ENCODE results near the gene RNF138.
"Not testable (repeated sequence)": the region's sequence is repeated elsewhere in the genome, so short reads cannot be mapped to it uniquely, and the experiment has no call there.

Gene RNF138

DNA sequence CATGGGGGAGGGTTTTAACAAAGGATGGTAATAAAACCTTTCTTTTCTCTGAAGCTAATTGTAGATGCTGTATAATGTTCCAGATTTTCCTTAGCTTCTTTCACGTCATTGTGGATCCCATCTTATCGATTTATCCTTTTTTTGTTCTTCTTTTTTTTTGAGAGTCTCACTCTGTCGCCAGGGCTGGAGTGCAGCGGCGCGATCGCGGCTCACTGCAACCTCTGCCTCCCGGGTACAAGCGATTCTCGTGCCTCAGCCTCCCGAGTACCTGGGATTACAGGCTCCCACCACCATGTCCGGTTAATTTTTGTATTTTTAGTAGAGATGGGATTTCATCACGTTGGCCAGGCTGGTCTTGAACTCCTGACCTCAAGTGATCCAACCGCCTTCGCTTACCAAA, 843 bp upstream of the RNF138 start:
- not testable (repeated sequence) for H3K27me3 Mint-ChIP-seq, H3K27ac Mint-ChIP-seq, H3K9me3 Mint-ChIP-seq, DNase-seq, ATAC-seq
- peak overlapping the region in 1 of 2 donors; percentile 44 for H3K4me3 Mint-ChIP-seq
- peaks cover 44% of the 10 kb centered on the region for H3K4me1 Mint-ChIP-seq

DNA sequence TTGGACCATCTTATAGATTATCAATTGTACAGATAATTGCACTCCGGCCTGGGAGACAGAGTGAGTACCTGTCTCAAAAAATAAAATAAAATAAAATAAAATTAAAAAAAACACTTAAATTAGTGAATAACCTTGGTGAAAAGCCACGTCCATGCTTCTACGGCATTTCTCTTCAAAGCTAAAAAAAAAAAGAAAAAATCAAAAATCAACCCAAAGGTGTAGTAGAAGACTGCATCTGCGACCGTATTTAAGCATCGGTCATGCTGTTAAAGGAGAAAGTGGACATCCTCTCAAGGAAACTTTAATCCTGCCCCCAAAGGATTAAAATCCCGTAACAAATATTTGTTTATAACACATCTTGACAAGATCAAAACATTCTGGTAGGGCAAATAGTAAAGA, 350 bp upstream of the RNF138 start:
- Mint-ChIP-seq H3K4me1 (peaks cover 44% of the 10 kb centered on the region), H3K4me3 (peak overlapping the region; percentile 90 to 99), H3K9me3 (no peaks in the 10 kb centered on the region), H3K27ac (peak overlapping the region; percentile 97 to 99), H3K27me3 (no peaks in the 10 kb centered on the region)
- ATAC-seq (no peak), DNase-seq (no peak)

DNA sequence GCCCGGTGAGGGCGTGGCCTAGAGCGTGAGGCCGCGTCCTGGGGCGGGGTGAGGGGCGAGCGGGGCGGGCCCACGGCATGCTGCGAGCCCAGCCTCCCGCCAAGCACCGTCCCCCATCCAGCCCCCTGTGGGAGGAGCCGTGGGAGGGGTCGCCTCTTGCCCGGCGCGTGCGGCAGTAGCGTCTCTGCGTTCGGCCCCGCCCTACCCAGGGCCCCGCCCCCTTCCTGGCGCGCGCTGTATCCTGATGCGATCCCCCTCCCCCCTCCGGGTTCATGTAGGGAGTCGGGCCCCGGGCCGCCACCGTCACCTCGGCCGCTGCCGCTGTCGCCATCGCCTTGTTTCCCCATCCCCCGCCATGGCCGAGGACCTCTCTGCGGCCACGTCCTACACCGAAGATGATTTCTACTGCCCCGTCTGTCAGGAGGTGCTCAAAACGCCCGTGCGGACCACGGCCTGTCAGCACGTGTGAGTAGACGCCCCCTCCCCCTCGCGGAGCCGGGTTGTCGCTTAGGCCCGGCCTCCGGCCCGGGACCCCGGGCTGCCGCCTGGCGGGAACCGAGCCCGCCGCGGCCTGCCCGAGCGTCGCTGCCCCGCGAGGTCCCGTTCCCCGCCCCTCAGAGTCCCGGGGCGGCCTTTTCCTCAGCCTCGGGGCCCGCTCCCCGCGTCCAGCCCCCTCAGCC, 888 bp downstream of the RNF138 start:
- Mint-ChIP-seq H3K27ac (peak overlapping the region; percentile 97 to 99), H3K9me3 (no peaks in the 10 kb centered on the region), H3K27me3 (no peaks in the 10 kb centered on the region), H3K4me3 (peak overlapping the region; percentile 90 to 99), H3K4me1 (peaks cover 44% of the 10 kb centered on the region)
- ATAC-seq (peak; percentile 90), DNase-seq (peak; percentile 99)

DNA sequence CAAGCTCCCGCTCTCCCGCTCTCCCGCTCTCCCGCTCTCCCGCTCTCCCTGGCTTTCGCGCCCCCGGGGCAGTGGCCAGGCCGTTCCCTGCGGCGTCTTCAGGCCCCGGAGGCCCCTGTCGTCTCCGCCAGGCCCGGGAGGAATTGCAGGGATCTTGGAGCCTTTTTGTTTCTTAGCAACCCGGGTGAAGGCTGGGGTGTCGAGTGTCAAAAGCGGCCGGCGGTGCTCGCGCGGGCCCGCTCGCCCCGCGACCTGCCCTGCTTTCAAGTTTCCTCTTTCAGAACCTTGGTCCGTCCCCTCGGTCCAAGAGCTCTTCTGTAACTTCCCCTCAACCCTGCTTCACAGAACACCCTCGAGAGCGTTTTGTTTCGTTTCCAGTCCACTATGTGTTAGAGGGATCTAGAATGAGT, 1.4 kb downstream of the RNF138 start:
- peak overlapping the region; percentile 95 to 99 for H3K27ac Mint-ChIP-seq
- peak; percentile 2 for ATAC-seq
- H3K27me3 Mint-ChIP-seq = no peaks in the 10 kb centered on the region
- peaks cover 48% of the 10 kb centered on the region for H3K4me1 Mint-ChIP-seq
- H3K4me3 Mint-ChIP-seq = peak overlapping the region; percentile 90 to 99
- DNase-seq = peak; percentile 45 to 53
- no peaks in the 10 kb centered on the region for H3K9me3 Mint-ChIP-seq

DNA sequence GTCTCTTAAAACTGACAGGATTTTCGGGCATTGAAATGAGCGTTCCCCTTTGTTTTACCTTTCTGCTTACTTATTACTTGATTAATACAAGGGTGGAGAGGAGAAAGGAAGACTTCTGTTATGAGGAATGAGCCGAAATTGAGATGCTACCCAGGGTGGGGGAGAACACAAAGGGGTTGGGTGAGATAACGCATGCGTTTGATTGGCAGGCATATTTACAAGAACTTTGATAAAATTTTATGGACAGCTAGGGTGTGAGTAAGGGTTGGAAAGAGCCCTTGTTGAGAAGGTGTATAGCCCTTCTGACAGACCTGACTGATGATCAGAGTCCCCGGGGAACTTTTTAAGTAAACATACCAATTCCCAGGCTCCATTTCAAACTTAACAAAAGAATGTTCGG, 1.8 kb downstream of the RNF138 start:
- peak overlapping the region; percentile 90 to 99 for H3K4me3 Mint-ChIP-seq
- peak overlapping the region; percentile 95 to 99 for H3K27ac Mint-ChIP-seq
- H3K9me3 Mint-ChIP-seq = no peaks in the 10 kb centered on the region
- DNase-seq (peak in 1 of 2 donors; percentile 26), ATAC-seq (no peak)
- peaks cover 49% of the 10 kb centered on the region for H3K4me1 Mint-ChIP-seq
- H3K27me3 Mint-ChIP-seq = no peaks in the 10 kb centered on the region

DNA sequence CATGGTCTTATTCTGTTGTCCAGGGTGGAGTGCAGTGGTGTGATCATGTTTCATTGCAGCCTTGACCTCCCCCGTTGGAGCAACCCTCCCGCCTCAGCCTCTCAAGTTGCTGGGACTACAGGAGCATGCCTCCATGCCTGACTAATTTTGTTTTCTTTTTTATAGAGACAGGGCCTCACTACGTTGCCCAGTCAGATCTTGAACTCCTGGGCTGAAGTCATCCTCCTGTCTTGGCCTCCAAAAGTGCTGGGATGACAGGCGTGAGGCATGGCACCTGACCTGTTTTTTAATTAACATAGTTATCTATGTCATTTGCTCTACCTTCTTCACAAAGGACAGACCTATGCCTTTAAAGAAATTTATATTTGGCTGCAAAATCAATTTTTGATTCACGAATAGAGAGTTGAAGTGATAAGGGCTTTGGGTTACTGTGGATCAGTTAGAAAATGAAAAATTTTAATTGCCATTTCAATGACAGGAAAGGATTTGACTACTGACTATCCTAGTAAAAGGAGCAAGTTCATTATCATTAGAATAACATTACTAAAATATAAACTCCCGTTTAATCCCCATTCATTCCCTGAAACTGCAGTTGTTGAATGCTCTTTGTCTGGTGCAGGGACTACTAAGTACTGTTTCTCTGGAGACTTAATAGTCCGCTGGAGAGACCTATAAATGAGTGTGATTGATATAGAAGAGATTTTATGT, 3.7 kb downstream of the RNF138 start:
- H3K4me3 Mint-ChIP-seq = peak overlapping the region; percentile 54 to 90
- peaks cover 59% of the 10 kb centered on the region for H3K4me1 Mint-ChIP-seq
- ATAC-seq (no peak), DNase-seq (no peak)
- H3K27ac Mint-ChIP-seq = peak overlapping the region; percentile 42 to 63
- H3K9me3 Mint-ChIP-seq = no peaks in the 10 kb centered on the region
- H3K27me3 Mint-ChIP-seq = no peaks in the 10 kb centered on the region

DNA sequence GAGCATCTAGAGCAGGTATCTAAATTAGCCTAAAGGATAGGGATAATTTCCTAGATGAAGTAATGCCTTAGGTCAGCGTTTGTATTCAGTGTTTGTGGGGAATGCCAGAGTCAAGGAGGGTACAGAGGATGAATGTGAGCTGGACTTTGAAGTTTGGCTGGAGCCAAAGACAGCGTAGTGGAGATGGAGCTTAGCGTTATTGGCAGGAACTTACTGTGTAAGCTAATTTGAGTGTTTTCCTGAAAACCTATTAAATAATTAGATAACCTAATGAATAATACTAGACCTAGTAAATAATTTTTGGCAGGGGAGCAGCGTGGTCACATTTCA, 4.2 kb downstream of the RNF138 start:
- no peak for DNase-seq
- Mint-ChIP-seq H3K27ac (peak overlapping the region; percentile 42 to 63), H3K4me3 (peak overlapping the region; percentile 54 to 90), H3K9me3 (no peaks in the 10 kb centered on the region), H3K4me1 (peaks cover 63% of the 10 kb centered on the region), H3K27me3 (no peaks in the 10 kb centered on the region)
- ATAC-seq = no peak

DNA sequence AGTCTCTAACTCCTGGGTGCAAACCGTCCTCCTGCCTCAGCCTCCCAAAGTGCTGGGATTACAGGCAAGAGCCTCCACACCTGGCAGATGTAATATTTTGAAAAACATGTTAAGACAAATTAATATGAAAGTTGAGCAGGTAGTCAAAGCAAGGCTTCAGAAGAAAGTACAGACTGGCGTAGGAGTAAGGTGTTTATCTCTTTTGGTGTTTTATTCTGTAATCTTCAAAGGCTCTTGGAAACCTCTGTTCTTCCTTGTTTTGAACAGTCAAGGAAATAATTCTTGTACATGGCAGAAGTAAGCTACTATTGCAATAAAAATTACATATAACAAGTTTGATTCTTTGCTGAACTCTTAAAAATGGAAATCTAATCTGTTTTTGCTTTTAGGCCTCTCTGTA, 5.3 kb downstream of the RNF138 start:
- Mint-ChIP-seq H3K9me3 (no peaks in the 10 kb centered on the region), H3K27me3 (no peaks in the 10 kb centered on the region), H3K4me1 (peaks cover 66% of the 10 kb centered on the region), H3K27ac (peak overlapping the region; percentile 2 to 79), H3K4me3 (peak overlapping the region; percentile 54 to 90)
- ATAC-seq (no peak), DNase-seq (no peak)

DNA sequence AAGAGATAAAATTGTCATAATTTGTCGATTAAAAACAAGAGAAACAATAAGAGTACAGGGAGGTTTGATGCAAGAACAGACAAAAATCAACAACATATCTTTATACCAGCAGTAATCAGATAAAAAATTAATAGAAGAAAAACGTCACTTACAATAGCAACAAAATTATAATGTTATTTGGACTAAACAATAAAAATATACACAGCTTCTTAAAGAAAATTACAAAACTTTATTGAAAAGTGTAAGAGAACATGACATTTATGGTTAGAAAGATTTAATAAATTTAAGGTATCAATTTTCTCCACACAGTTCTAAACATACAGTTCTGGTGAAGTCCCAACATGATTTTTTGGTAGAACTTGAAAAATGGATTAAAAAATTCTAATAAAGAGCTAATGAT, 12.8 kb downstream of the RNF138 start:
- Mint-ChIP-seq H3K9me3 (no peaks in the 10 kb centered on the region), H3K4me1 (peaks cover 51% of the 10 kb centered on the region), H3K27me3 (no peaks in the 10 kb centered on the region), H3K27ac (no peak overlapping the region), H3K4me3 (no peak overlapping the region)
- ATAC-seq = no peak
- DNase-seq = no peak

DNA sequence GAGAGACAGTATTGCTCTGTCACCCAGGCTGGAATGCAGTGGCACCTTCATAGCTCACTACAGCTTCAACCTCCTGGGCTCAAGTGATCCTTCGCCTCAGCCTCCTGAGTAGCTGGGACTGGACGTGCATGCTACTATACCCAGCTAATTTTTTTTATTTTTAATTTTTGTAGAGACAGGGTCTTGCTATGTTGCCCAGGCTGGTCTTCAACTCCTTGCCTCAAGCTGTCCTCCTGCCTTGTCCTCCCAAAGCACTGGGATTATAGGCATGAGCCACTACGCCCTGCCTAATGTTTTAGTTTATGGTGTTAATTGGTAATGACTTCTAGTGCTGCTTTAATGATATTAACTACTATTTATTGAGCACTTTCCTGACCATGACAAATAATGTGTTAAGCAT, 18.3 kb downstream of the RNF138 start:
- Mint-ChIP-seq H3K4me1 (peaks cover 45% of the 10 kb centered on the region), H3K27ac (no peak overlapping the region), H3K27me3 (no peaks in the 10 kb centered on the region), H3K9me3 (no peaks in the 10 kb centered on the region), H3K4me3 (no peak overlapping the region)
- no peak for ATAC-seq
- no peak for DNase-seq

DNA sequence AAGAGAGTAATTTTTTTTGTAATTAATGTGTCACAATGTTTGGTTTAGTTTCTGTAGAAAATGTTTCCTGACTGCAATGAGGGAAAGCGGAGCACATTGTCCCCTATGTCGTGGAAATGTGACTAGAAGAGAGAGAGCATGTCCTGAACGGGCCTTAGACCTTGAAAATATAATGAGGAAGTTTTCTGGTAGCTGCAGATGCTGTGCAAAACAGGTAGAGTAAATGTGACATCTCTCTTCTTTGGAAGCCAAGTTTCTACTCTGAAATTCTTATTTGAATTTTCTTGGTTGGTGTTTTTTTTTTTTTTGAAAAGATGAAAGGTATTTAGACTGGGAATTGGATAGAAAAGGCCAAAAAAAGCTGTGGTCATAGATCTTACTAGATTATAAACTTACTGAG, 20.0 kb downstream of the RNF138 start:
- Mint-ChIP-seq H3K27me3 (no peaks in the 10 kb centered on the region), H3K9me3 (no peaks in the 10 kb centered on the region), H3K4me3 (no peak overlapping the region), H3K4me1 (peaks cover 37% of the 10 kb centered on the region), H3K27ac (no peak overlapping the region)
- DNase-seq (no peak), ATAC-seq (no peak)

DNA sequence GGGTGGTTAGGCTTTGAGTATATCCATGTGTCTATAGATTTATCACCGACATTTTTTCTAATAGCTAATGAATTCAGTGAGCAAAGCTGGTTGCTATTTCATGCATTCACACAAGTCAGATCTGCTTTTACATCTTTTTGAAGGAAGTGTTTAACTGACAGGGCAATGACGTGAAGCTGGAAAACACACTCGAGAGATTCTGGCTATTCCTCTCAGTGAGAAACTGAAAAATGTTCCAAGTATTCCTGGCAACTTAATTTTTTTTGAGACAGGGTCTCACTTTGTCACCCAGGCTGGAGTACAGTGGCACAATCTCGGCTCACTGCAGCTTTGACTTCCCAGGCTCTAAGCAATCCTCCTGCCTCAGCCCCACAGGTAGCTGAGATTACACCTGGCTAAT, 21.2 kb downstream of the RNF138 start:
- Mint-ChIP-seq H3K27ac (no peak overlapping the region), H3K27me3 (no peaks in the 10 kb centered on the region), H3K4me1 (peaks cover 31% of the 10 kb centered on the region), H3K4me3 (no peak overlapping the region), H3K9me3 (no peaks in the 10 kb centered on the region)
- no peak for ATAC-seq
- no peak for DNase-seq

DNA sequence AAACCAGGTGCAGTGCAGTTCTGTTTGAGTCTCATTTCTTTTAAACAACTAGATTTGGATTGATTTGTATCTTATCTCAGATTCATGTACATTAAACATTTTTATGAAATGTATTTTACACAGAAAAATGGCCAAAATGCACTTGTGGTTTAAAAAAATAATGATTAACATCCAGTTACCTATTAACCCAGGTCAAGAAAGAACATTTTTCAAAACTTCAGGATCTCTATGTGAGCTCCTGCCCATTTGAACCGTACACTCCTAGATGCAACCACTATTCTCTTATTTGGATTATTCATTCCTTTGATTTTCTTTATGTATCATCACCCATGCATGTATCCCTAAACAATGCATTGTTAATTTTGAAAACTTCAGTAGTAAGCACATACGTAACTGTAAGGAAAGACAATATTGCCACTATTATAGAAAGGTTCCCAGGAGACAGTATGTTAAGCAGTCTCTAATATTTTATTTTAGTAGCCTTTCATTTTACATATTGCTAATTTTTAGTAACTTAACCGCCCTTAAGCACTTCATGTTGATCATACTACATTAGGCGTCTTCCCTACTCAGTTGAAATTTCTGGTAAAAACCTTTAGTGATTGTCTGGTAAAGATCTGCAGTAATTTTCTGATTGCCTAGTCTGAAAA, 22.7 kb downstream of the RNF138 start:
- ATAC-seq = no peak
- peaks cover 19% of the 10 kb centered on the region for H3K4me1 Mint-ChIP-seq
- no peaks in the 10 kb centered on the region for H3K9me3 Mint-ChIP-seq
- no peaks in the 10 kb centered on the region for H3K27me3 Mint-ChIP-seq
- H3K4me3 Mint-ChIP-seq = no peak overlapping the region
- no peak for DNase-seq
- no peak overlapping the region for H3K27ac Mint-ChIP-seq

DNA sequence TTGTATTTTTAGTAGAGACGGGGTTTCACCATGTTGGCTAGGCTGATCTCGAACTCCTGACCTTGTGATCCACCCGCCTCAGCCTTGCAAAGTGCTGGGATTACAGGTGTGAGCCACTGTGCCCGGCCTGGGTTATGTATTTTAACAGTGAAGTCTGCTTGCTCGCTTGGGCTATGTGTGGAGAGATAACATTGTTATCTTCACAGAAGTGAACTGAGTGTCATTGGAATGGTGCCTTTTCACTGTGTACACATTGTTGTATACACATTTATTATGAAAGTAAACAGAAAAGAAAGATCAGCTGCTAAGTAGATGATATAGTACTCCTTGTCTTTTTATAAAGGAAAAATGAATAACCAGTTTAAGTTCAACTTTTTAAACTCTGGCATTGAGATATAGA, 30.4 kb downstream of the RNF138 start:
- H3K4me1 Mint-ChIP-seq = peaks cover 5% of the 10 kb centered on the region
- no peak overlapping the region for H3K27ac Mint-ChIP-seq
- ATAC-seq (no peak), DNase-seq (no peak)
- H3K27me3 Mint-ChIP-seq = no peaks in the 10 kb centered on the region
- no peaks in the 10 kb centered on the region for H3K9me3 Mint-ChIP-seq
- no peak overlapping the region for H3K4me3 Mint-ChIP-seq

DNA sequence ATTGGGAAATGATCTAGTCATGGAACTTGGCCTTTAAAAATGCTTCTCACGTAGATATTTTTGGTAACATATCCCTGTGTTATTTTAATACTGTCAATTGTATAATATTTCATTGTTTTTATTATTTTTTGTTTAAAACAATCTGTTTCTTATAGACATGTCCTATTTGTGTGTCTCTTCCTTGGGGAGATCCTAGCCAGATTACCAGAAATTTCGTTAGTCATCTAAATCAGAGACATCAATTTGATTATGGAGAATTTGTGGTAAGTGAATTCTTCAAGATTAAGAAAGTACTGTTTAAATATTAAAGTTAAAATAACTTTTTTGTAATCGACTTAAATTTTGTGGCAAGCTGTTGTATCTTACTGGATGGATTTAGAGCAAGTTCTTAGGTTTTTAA, 34.9 kb downstream of the RNF138 start:
- H3K4me1 Mint-ChIP-seq = peaks cover 5% of the 10 kb centered on the region
- H3K27ac Mint-ChIP-seq = peak overlapping the region in 1 of 2 donors; percentile 35
- H3K9me3 Mint-ChIP-seq = no peaks in the 10 kb centered on the region
- H3K27me3 Mint-ChIP-seq = no peaks in the 10 kb centered on the region
- DNase-seq (no peak), ATAC-seq (no peak)
- no peak overlapping the region for H3K4me3 Mint-ChIP-seq

DNA sequence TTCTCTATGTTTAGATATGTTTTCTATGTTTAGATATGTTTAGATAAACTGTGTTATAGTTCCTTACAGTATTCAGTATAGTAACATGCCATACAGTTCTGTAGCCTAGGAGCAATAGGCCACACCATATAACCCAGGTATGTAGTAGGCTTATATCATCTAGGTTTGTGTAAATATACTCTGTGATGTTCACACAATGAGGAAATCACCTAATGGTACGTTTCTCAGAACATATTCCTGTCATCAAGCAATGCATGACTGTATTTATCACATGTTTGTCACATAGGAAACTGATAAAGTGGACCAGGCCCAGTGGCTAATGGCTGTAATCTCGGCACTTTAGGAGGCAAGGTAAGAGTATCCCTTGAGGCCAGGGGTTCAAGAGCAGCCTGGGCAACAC, 44.0 kb downstream of the RNF138 start:
- no peak for ATAC-seq
- Mint-ChIP-seq H3K4me1 (peaks cover 8% of the 10 kb centered on the region), H3K27ac (peak overlapping the region in 1 of 2 donors; percentile 61), H3K9me3 (no peaks in the 10 kb centered on the region), H3K27me3 (no peaks in the 10 kb centered on the region), H3K4me3 (no peak overlapping the region)
- no peak for DNase-seq

All from stimulated activated naive CD8-positive, alpha-beta T cell treated with anti-CD3 and anti-CD28 coated beads, Interleukin-15, amount 100 ng/mL, for 72 hours (primary cell).